Stimulated activated CD8-positive, alpha-beta memory T cell treated with anti-CD3 and anti-CD28 coated beads, Interleukin-7, amount 100 ng/mL, for 24 hours (primary cell): ENCODE measurements around the gene KLC1.

Source experiments
- DNase-seq: peaks from one replicate; pipeline ENCODE4 v3.0.0-alpha.2; 2020; ENCODE audit warnings: low read depth

KLC1 gene

GRCh38 chr14:103721334-103722120, 92.5 kb downstream of the KLC1 start:
- DNase-seq: no peak

GRCh38 chr14:103723748-103724081, 94.7 kb downstream of the KLC1 start:
- DNase-seq: no peak

DNA sequence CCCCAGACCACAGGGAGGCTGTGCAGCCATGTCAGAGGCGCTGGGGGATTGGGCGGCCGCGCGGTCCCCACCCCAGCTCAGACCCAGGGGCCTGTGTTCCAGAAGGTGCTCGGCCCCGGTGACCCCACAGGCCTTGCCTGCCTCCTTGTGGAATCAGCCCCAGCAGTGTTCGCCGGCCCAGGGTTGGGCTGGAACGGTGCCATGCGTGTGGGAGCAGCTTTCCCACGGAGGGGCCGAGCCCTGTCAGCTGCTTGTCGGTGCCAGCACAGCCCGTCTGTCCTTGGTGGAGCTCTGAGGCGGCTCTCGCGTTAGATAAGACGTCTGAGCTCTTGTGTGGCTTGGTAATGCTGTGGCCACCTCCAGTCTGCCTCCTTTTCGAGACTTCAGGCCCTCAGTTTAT, 95.1 kb downstream of the KLC1 start:
- DNase-seq: no peak

GRCh38 chr14:103725001-103725682, 96.1 kb downstream of the KLC1 start:
- DNase-seq: no peak

GRCh38 chr14:103725739-103726395, 96.9 kb downstream of the KLC1 start:
- no peak for DNase-seq

GRCh38 chr14:103726474-103726873, 97.5 kb downstream of the KLC1 start:
- DNase-seq: no peak

GRCh38 chr14:103727313-103727980, 98.4 kb downstream of the KLC1 start:
- no peak for DNase-seq

- no peak for DNase-seq
These were observed 99.1 kb downstream of the KLC1 start for GRCh38 chr14:103728141-103728540.

GRCh38 chr14:103728721-103729120, 99.7 kb downstream of the KLC1 start:
- no peak for DNase-seq

DNA sequence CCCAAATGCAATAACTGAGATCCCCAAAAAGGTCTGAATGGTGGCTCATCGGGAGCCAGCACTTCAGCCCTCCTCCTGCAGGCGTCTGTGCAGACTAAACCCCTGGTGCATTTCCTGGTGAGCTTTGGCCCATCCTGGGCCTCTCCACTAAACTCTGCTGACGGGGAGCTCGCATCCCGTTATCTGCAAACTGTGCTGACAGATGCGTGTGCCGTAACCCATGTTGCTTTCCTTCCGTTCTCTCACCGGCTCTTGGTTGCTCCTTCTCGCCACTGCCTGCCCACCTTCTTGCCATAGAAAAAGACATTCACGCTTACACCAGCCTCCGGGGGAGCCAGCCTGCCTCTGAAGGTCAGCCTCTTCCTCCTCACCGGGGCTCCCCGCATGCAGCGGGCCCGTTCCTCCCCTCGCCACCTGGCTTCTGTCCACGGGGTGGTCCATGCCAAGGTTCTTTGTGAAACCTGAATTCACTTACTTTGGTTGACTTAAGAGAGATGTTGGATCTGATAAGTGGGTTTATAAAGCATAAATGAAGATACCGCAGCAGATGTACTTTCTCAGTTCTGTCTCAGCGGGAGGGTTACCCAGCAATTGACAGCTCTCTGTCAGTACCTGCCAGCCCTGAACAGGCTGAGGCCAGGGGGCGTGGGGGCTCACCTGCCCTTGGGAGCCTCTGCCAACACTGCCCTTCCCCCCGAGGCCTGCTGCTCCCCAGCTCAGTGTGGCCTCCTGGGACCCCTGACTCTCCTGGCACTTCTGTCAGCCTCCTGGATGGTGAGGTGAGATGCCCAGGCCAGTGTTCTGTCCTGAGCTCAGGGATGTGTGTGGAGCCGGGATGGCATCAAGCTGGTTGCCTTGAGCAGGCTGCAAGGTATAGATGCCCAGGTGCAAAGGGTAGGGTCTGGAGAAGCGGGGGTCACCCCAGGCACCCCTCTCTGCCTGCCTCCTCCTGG, 100.8 kb downstream of the KLC1 start:
- DNase-seq: no peak

DNA sequence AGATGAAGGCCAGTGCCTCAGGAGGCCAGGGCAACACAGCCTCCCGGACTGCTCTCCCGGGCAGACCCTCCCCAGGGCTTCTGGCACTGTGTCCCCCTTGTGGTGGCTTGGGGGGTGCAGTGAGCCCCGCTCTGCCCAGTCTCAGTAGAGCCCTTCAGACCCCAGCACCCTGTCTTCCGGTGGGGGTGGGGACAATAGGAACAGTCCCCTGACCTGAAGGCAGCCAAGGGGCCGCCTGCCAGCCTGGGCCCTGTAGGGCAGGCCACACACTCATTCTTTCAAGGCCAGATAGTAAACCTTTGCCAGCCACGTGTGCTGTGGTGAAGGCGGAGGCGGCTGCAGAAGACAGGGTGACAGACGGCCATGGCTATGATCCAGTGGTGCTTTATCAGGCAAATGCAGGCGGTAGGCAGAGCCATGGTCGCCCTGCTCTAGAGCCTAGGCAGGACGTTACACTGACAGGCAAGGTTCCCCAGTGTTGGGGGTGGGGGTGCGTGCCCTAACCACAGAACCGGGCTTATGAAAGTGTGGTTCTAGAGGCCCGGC, 101.6 kb downstream of the KLC1 start:
- DNase-seq: no peak

GRCh38 chr14:103731481-103731880, 102.5 kb downstream of the KLC1 start:
- DNase-seq: no peak

GRCh38 chr14:103731916-103732867, 103.2 kb downstream of the KLC1 start:
- DNase-seq: no peak

DNA sequence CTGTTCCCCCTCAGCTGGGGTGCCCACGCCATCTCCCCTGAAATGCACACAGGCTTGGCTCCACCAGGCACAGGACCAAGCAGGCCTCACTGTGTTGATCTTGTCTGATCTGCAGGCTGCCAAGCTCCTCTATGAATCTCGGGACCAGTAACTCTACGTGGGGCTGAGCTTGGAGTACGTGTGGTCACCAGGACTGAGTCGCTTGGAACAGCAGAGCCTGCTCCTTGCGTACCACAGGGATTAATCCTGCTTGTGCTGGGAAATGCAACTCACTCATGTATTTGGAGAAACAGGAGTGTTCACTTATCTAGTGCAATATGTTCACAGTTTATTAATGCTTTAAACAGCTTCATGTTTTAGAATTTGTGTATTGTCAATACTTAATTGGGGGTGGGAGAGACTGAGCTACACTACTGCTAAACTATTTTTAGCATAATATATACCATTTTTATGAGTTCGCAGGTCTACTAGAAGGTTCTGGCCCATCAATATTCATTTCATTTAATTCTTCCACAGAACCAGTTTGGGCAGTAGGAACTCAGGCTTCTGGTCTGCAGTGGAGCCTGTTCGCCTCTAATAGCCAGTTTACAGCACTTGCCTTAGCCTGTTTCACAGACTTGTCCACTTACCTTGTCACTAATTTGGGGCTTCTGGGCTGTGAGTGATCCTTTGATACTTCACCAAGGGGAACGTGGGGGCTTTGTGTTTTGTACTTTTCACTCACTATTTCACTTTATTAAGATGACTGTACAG, 104.0 kb downstream of the KLC1 start:
- no peak for DNase-seq

GRCh38 chr14:103733651-103734050, 104.6 kb downstream of the KLC1 start:
- no peak for DNase-seq

DNA sequence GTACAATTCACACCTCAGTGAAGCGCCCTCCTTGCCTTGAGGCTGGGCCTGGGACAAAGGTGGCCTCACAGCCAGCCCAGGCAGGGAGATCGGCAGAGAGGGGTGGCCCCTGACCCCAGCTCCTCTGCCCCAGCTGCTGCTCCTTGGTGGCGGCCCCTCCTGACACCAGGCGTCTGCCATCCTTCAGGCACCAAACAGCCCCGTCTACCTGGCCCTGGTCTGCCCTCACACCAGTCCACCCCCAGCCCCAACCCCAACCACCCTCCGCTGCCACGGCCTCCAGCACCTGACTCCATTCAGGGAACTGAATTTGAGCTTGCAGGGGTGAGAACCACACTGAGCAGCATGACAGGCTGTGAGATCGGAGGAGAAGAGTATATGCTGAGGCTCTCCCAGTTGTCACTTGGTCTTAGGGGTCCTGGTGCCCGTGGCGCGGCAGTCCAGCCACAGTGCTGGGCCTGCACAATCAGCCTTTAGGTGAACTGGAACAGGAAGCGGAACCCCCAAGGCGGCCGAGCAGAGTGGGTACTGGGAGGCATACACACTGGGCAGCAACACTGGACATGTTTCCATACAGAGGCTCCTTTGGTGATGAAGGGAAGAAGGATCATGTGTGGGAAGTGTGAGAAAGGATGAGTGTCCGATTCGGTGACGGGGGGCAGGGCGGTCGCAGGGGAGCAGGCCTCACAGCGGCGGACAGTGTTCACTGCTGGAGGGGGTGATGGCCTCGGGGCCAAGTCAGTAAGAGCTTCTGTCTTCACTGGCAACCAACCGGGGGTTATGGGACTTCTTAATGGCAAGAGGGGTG, 105.3 kb downstream of the KLC1 start:
- DNase-seq: no peak

DNA sequence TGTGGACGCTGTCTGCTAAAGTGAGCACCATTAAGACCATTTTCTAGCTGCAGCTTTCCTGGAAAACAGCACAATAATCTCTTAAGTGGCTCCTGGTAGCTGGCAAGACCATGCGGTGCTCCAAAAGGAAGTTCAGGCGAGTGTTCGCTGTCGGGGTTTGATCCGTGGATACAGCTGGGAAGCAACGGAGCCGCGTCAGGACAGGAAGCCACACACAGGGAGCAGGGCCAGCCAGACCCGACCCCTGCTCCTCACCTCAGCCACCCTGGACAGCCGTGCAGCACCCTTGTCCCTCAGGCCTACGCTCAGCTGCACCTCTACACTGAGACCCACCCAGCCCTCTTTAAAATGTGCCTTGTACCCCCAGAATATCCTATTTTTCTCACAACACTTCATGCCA, 106.0 kb downstream of the KLC1 start:
- no peak for DNase-seq

GRCh38 chr14:103735439-103735814, 106.4 kb downstream of the KLC1 start:
- DNase-seq: no peak
